ENCODE measurements around the gene SLX4IP.
"Not testable (repeated sequence)": the region's sequence is repeated elsewhere in the genome, so short reads cannot be mapped to it uniquely, and the experiment has no call there.

The SLX4IP gene

DNA sequence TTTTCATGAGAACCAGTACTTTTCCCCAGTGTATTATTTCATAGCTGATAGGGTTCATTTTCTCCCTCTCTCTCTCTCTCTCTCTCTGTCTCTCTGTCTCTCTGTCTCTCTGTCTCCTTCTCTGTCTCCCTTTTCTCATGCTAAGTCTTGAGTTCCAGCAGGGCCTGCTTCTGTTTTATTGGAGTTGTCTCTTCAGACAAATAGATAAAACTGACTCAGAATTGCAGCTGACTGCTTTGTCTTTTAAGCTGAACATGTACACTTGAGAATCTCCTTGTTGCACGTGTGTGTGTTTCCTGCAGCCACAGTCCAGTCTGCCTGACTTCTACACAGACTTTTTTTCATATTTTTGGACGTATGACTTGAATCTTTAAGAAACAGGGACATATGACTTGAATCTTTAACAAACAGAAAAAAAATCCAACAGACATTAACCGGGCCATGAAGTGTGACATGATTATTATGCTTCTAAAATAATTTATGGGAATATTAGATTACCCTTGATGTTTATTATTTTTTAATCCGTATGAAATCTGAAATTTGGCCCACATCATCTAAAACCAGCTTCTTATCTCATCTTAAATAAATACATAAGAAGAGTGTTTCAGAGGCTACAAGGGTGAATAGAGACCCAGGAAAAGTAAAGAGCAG lies 167.2 kb downstream of the SLX4IP start:
- no peak for DNase-seq (ENCODE audit: low read depth in 1 of 2, low spot score in 1 of 2)

DNA sequence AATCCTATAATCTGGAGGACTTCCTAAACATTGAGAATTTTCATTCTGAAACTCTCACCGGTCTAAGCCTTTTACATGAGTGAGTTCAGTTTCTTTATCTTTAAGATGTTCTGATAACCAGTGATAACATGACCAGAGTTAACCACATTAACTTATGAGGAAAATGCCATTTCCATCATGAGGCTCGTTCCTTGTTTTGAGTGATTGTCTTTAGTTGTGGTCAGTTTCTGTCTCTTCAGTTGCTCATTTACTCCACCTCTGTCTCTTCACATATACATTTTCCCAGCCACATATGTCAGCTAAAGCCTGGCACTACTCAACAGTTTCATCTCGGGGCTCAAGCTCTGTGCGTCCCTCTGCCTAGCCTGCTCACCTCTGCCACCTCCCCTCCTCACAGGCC lies 168.3 kb downstream of the SLX4IP start:
- no peak for DNase-seq (ENCODE audit: low read depth in 1 of 2, low spot score in 1 of 2)

- DNase-seq (ENCODE audit: low read depth in 1 of 2, low spot score in 1 of 2): no peak
These were observed 169.1 kb downstream of the SLX4IP start for GRCh38 chr20:10603971-10604864.

DNA sequence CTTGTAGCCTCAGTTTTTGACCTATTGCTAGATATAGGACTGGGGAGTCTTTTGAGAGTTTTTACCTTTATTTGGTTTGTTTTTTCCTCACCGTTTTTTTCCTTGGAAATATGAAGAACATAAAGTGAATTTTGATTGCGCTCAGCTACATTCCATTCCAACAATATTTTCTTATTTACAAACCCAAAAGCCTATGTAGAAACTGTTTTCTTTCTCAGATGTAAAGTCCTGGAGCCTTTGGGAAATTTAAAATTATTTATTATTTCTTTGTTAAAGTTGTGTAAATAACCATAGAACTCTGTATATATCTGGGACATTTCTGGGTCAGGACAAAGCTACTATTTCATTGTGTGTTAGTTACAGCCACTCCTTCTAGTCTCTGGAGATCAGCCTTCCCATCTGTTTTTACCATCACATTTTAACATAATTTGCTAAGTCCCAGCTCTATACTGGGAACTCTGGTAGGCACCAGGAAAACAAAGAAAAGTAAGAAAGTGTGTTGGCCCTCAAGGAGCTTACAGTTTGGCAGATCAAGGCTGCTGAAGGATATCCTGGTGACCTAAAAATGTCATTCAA lies 169.8 kb downstream of the SLX4IP start:
- no peak for DNase-seq (ENCODE audit: low read depth in 1 of 2, low spot score in 1 of 2)

- no peak for DNase-seq (ENCODE audit: low read depth in 1 of 2, low spot score in 1 of 2)
These were observed 170.6 kb downstream of the SLX4IP start for GRCh38 chr20:10605547-10606195.

GRCh38 chr20:10609276-10609675 lies 174.2 kb downstream of the SLX4IP start:
- no peak for DNase-seq (ENCODE audit: low read depth in 1 of 2, low spot score in 1 of 2)

DNA sequence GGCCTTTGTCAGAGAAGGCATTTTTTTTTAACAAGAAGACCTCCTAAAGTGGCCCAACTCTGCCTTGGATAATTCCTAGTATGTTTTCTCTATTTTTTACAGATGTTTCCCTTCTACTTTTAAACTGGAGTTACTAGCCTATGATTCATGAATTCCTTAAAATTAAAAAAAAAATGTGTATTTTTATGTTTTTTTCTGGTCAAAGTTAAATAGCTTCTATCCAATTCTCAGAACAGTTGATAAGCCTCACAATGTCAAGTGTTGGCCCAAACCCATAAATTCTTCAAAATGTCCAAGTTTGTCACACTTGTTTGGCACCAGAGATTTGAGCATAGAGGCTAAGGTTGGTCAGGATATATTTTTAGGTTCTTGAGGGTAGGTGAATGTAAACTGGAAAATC lies 174.7 kb downstream of the SLX4IP start:
- no peak for DNase-seq (ENCODE audit: low read depth in 1 of 2, low spot score in 1 of 2)

DNA sequence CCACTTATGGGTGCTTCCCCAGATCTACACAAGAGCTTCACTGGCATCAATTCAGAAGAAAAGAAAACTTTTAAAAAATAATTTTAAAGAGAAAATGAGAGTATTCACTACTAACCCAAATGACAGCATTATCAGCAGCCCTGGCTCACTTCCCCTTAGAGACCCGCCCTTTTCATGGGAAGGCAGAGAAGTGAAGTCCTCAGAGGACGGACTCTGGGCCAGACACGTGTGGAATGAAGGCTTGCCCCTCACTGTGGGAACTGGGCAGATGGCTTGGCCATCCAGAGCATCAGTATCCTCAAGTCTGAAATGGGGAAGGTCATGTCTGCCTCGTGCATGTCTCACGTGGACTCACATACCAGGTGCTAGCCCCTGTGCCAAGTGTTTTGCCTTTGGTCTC lies 175.1 kb downstream of the SLX4IP start:
- no peak for DNase-seq (ENCODE audit: low read depth in 1 of 2, low spot score in 1 of 2)

DNA sequence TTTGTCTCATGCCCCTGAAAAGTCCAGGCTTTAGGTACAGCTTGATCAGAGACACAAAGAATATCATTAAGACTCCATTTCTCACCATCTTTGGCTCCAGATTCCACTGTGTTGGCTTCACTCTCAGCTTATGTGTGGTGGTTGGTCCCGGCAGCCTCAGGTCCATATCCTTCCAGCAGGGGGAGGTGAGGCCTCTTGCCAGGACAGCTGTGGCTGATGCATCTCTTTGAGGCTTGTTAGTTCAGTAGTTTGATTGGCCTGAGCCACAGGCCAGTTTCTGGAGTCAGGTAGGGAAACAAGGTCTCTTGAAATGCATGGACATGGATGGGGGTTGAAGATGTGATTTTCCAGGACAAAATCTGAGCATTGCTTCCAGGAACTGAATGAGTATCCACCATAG lies 176.3 kb downstream of the SLX4IP start:
- DNase-seq (ENCODE audit: low read depth in 1 of 2, low spot score in 1 of 2): no peak

GRCh38 chr20:10613426-10613825 lies 178.3 kb downstream of the SLX4IP start:
- not testable (repeated sequence) for DNase-seq (ENCODE audit: low read depth in 1 of 2, low spot score in 1 of 2)

- no peak for DNase-seq (ENCODE audit: low read depth in 1 of 2, low spot score in 1 of 2)
These were observed 178.8 kb downstream of the SLX4IP start for GRCh38 chr20:10613911-10614310.

DNA sequence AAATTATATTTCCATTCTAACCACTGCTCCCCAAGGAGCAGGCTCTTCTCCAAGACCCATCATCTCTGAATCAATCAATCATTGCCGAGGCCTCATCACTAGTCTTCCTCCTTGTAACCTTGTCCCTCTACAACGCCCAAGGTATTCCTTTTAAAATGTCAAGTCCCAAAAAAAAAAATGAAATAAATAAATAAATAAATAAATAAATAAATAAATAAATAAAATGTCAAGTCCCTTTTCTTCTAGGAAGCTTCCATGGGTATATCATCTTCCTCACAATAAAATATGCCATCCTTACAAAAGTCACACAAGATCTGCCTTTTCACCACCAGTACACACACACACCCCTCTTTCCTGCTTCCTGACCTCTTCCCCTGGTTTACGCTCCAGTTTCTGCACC lies 181.1 kb downstream of the SLX4IP start:
- DNase-seq (ENCODE audit: low read depth in 1 of 2, low spot score in 1 of 2): no peak

- not testable (repeated sequence) for DNase-seq (ENCODE audit: low read depth in 1 of 2, low spot score in 1 of 2)
These were observed 182.5 kb downstream of the SLX4IP start for GRCh38 chr20:10617549-10618133.

- no peak for DNase-seq (ENCODE audit: low read depth in 1 of 2, low spot score in 1 of 2)
These were observed 183.6 kb downstream of the SLX4IP start for GRCh38 chr20:10618611-10619245.

DNA sequence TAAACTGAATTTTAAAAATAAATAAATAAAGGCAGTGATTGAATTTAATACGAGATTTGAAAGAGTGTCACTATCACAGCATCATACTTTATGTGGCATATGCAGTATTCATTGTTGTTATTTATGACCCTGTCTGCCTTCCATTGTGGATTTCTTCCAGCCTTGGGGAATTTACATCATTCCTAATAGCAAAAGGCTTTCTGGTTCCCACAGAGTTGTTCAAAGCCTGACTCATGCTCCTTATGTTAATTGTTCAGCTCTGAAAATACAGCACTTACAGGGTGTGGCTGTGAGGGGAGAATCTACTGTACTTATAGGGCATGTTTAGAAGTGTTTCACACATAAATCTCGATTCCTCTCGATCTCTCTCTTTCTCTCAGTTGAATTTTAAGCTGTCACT lies 184.3 kb downstream of the SLX4IP start:
- DNase-seq (ENCODE audit: low read depth in 1 of 2, low spot score in 1 of 2): no peak

DNA sequence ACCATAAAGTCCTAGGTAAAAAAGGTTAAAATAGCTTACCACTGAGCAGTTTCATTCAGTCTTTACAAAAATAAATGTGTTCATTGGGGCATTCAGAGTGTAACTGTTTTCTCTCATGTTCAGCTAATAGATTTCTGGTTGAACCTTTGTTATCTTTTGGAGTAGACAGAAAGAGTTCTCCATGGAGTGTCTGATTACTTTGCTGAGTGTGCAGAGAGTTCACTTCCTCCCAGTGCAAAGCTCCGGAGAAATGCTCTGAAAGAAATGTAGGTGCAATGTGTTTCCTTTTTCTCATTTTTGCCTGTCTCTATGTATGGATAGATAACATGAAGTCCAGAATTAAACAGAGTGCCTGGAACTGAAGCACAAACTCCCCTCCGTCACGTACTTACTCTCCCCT lies 186.0 kb downstream of the SLX4IP start:
- no peak for DNase-seq (ENCODE audit: low read depth in 1 of 2, low spot score in 1 of 2)

GRCh38 chr20:10622657-10623418 lies 187.7 kb downstream of the SLX4IP start:
- DNase-seq (ENCODE audit: low read depth in 1 of 2, low spot score in 1 of 2): no peak

DNA sequence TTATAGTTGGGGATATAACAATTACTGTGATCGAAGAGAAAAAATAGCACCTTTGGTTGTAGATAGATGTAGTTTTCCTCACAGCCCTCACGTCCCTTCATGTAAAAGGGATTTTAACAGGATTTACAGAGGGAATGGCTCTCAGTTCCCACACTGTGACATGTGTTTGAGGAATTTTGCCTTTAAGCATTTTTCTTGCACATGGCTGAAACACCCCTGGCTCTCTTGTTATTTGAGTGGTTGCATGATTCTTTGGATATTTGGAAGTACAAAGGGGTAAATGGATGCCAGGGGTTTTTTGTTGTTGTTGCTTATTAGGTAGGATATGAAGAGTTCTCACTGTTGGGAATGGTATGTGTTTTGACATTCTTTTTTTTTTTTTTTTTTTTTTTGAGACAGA lies 190.5 kb downstream of the SLX4IP start:
- no peak for DNase-seq (ENCODE audit: low read depth in 1 of 2, low spot score in 1 of 2)

DNA sequence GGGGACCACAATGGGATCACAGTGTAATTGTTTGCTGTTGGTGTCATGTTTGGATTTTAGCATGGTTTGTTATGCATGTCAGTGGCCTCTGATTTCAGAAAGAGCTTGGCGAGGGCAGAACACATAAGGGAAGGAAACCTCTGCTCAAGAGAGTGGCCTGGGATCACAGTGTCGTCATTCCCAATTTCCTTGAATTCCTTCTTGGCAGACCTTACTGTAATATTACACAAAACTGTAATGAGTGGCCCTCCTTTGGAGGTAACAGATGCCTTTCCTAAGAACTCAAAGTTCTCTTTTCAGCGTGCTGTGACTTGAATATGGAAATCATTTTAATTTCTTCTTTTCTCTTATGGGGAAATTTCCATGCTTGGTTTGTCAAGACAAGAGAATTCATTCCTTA lies 191.8 kb downstream of the SLX4IP start:
- DNase-seq (ENCODE audit: low read depth in 1 of 2, low spot score in 1 of 2): no peak

Measured in activated CD4-positive, alpha-beta T cell treated with anti-CD3 and anti-CD28 coated beads, Interleukin-2, amount 50 U/mL, for 24 hours (primary cell).